Mesothelial cell of epicardium (in vitro differentiated cells): ENCODE measurements around the gene HSPA1B. TPM values are rescaled to one million over a fixed set of nuclear protein-coding genes. Genes with fewer than 3 reads are reported as not detected.
A peak's percentile ranks its signal among the peaks of the same experiment; 100 is the strongest.
"Not testable (repeated sequence)": the region's sequence is repeated elsewhere in the genome, so short reads cannot be mapped to it uniquely, and the experiment has no call there.

Experiments
- DNase-seq, 2 experiments: peaks; one replicate each; pipeline ENCODE4 v3.0.0; 2021; ENCODE audit warnings: low spot score in 2 of 2; ENCODE audit not compliant: unreplicated experiment in 2 of 2
- H3K27ac Mint-ChIP-seq: 2 replicates; pipeline ENCODE4 v1.8.0; 2021; ENCODE audit warnings: mixed read lengths
- H3K27me3 Mint-ChIP-seq: 2 replicates; pipeline ENCODE4 v1.8.0; 2021; ENCODE audit warnings: low read depth, mixed read lengths
- H3K36me3 Mint-ChIP-seq: 2 replicates; pipeline ENCODE4 v1.8.0; 2021; ENCODE audit warnings: mixed read lengths
- H3K4me1 Mint-ChIP-seq: 2 replicates; pipeline ENCODE4 v1.8.0; 2021; ENCODE audit warnings: mixed read lengths
- H3K4me3 Mint-ChIP-seq: 2 replicates; pipeline ENCODE4 v1.8.0; 2021; ENCODE audit warnings: mild to moderate bottlenecking, moderate library complexity, mixed read lengths
- H3K9me3 Mint-ChIP-seq: 2 replicates; pipeline ENCODE4 v1.8.0; 2021; ENCODE audit warnings: mixed read lengths
- CTCF ChIP-seq: fragments of 200-600 bp; sonication (generic); IDR thresholded peaks from one replicate; pipeline ENCODE4 v1.5.0; 2021; ENCODE audit warnings: antibody characterized with exemption; ENCODE audit not compliant: unreplicated experiment
- total RNA-seq: library from RNA; stranded (reverse); gene quantifications from 3 replicates; pipeline ENCODE4 v1.2.1, GENCODE V29; 2021

HSPA1B gene
- total RNA-seq, 1 donor from 2014 or later: 105 TPM

GRCh38 chr6:31862344-31863235 lies 35.1 kb downstream of the HSPA1B start, which contains the start of gene NEU1:
TSS of gene NEU1 (minus strand) at chr6:31862821. CDS start at chr6:31862776, 45 bp downstream.
- Mint-ChIP-seq H3K27me3 (no peaks in the 10 kb centered on the region), H3K36me3 (peaks cover 4% of the 10 kb centered on the region), H3K4me3 (peak within 1 kb of the TSS; percentile 97), H3K9me3 (no peaks in the 10 kb centered on the region), H3K27ac (peak within 1 kb of the TSS; percentile 100), H3K4me1 (peaks cover 20% of the 10 kb centered on the region)
- DNase-seq: peak; percentile 97 to 98
- no peak for TF ChIP-seq CTCF

- H3K9me3 Mint-ChIP-seq, H3K36me3 Mint-ChIP-seq, H3K27me3 Mint-ChIP-seq, DNase-seq: not testable (repeated sequence)
- H3K4me1 Mint-ChIP-seq: peaks cover 20% of the 10 kb centered on the region
- peak overlapping the region; percentile 97 for H3K4me3 Mint-ChIP-seq
- H3K27ac Mint-ChIP-seq: peak overlapping the region; percentile 100
Measured at GRCh38 chr6:31864123-31864562, 36.6 kb downstream of the HSPA1B start.

- TF ChIP-seq CTCF: no peak
- Mint-ChIP-seq H3K4me1 (peaks cover 20% of the 10 kb centered on the region), H3K27ac (peak overlapping the region; percentile 100), H3K4me3 (peak overlapping the region; percentile 17), H3K36me3 (peaks cover 3% of the 10 kb centered on the region), H3K9me3 (no peaks in the 10 kb centered on the region), H3K27me3 (no peaks in the 10 kb centered on the region)
- no peak for DNase-seq
Measured at GRCh38 chr6:31864818-31865204, 37.3 kb downstream of the HSPA1B start.

GRCh38 chr6:31865205-31866118 lies 37.9 kb downstream of the HSPA1B start:
- no peaks in the 10 kb centered on the region for H3K27me3 Mint-ChIP-seq
- H3K4me3 Mint-ChIP-seq: peak overlapping the region; percentile 17
- no peak overlapping the region for H3K27ac Mint-ChIP-seq
- H3K36me3 Mint-ChIP-seq: no peaks in the 10 kb centered on the region
- H3K9me3 Mint-ChIP-seq: no peaks in the 10 kb centered on the region
- peaks cover 20% of the 10 kb centered on the region for H3K4me1 Mint-ChIP-seq
- no peak for TF ChIP-seq CTCF
- no peak for DNase-seq

- not testable (repeated sequence) for H3K4me3 Mint-ChIP-seq, H3K27ac Mint-ChIP-seq, DNase-seq, H3K9me3 Mint-ChIP-seq, H3K36me3 Mint-ChIP-seq, H3K27me3 Mint-ChIP-seq
- peaks cover 16% of the 10 kb centered on the region for H3K4me1 Mint-ChIP-seq
Measured at GRCh38 chr6:31868658-31868971, 41.1 kb downstream of the HSPA1B start.

- H3K27me3 Mint-ChIP-seq: no peaks in the 10 kb centered on the region
- no peak overlapping the region for H3K4me3 Mint-ChIP-seq
- peaks cover 14% of the 10 kb centered on the region for H3K4me1 Mint-ChIP-seq
- no peaks in the 10 kb centered on the region for H3K9me3 Mint-ChIP-seq
- no peak for TF ChIP-seq CTCF
- no peaks in the 10 kb centered on the region for H3K36me3 Mint-ChIP-seq
- DNase-seq: no peak
- no peak overlapping the region for H3K27ac Mint-ChIP-seq
Measured at GRCh38 chr6:31869343-31869742, 41.8 kb downstream of the HSPA1B start.
